Neutrophil (primary cell): ENCODE data around the gene SRA1.

Source experiments
- H3K27ac ChIP-seq: fragments of 200-600 bp; sonication (generic); 2 replicates; pipeline ENCODE4 v1.5.1; 2016; ENCODE audit warnings: mild to moderate bottlenecking, moderate library complexity
- H3K27me3 ChIP-seq: fragments of 200-600 bp; sonication (generic); 2 replicates; pipeline ENCODE4 v1.6.0; 2016; ENCODE audit warnings: mild to moderate bottlenecking
- H3K36me3 ChIP-seq: fragments of 200-600 bp; sonication (generic); 2 replicates; pipeline ENCODE4 v1.5.1; 2017
- H3K4me1 ChIP-seq, 2 experiments: fragments of 200-600 bp in 1 of 2; sonication (generic) in 1 of 2; 1 replicate in 1 of 2; 2 replicates in 1 of 2; pipeline versions ENCODE4 v1.5.1 to v1.6.1; 2013 to 2016; ENCODE audit warnings: low read depth in 1 of 2, low read length in 1 of 2, mild to moderate bottlenecking in 1 of 2, moderate library complexity in 1 of 2; ENCODE audit not compliant: control insufficient read depth in 1 of 2, insufficient read depth in 1 of 2
- H3K4me3 ChIP-seq, 2 experiments: fragments of 200-600 bp in 1 of 2; sonication (generic) in 1 of 2; 1 replicate in 1 of 2; 2 replicates in 1 of 2; pipeline ENCODE4 v1.5.1; 2013 to 2016; ENCODE audit warnings: low read depth in 1 of 2, low read length in 1 of 2, mild to moderate bottlenecking in 1 of 2, moderate library complexity in 1 of 2
- H3K9me3 ChIP-seq: fragments of 200-600 bp; sonication (generic); 2 replicates; pipeline ENCODE4 v1.5.1; 2016
- TF ChIP-seq, protein P1 (sequence below): fragments of 200-600 bp; sonication (generic); IDR thresholded peaks from 2 replicates; pipeline ENCODE4 v1.5.1; 2016; ENCODE audit warnings: antibody characterized with exemption

The SRA1 gene

DNA sequence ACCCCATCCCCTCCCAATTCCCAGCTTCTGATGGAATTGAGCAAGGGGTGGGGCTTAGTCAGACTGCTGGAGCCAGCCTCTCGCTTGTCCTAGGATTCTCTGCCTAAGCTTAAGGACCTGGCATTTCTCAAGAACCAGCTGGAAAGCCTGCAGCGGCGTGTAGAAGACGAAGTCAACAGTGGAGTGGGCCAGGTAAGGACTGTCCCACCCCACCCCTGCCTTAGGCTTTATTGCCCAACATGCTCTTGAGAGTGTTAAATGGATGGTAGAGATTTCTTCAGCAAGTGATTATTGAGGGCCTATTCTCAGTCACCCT, 8.5 kb upstream of the SRA1 start:
- H3K27ac ChIP-seq = peak overlapping the region; percentile 93
- H3K4me3 ChIP-seq = no peak overlapping the region

DNA sequence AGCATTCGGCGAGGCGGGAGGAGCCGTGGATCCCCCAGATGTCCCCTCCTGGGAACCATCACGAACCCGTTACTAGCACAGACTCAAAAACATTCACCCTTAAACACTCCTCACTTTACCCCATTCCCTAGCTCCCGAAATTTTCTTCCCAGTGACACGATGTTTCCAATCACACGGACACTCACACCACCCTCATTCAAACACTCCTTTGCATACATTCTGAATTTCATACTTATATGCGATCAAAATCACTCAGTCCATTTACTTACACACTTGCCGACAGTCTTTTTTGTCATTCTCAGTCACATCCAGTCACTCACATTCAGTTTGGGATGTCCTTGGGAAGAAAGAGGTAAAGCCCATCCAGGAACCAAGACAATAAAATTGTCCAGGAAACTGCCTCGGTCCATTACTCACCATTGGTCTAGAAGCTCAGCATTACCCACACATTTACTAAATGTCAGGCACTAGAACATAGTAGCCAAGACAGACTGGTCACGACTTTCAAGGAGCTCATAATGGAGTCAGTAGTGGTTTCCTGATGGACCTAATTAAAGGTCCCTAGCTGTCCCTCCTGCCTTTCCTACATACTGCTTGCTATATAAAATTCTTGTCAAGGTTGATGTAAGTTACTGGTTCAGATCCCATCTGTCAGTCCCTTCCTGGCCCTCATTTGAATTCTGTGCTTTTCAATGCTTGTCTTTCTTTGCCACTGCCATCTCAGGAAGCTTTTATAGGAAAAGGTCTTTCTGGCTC, 7.9 kb upstream of the SRA1 start:
- Histone ChIP-seq H3K4me3 (peak overlapping the region; percentile 75 to 83), H3K36me3 (peaks cover 5% of the 10 kb centered on the region), H3K9me3 (no peaks in the 10 kb centered on the region), H3K4me1 (peaks cover 34 to 47% of the 10 kb centered on the region in 2 experiments), H3K27ac (peak overlapping the region; percentile 93), H3K27me3 (no peaks in the 10 kb centered on the region)
- TF ChIP-seq, protein P1, sequence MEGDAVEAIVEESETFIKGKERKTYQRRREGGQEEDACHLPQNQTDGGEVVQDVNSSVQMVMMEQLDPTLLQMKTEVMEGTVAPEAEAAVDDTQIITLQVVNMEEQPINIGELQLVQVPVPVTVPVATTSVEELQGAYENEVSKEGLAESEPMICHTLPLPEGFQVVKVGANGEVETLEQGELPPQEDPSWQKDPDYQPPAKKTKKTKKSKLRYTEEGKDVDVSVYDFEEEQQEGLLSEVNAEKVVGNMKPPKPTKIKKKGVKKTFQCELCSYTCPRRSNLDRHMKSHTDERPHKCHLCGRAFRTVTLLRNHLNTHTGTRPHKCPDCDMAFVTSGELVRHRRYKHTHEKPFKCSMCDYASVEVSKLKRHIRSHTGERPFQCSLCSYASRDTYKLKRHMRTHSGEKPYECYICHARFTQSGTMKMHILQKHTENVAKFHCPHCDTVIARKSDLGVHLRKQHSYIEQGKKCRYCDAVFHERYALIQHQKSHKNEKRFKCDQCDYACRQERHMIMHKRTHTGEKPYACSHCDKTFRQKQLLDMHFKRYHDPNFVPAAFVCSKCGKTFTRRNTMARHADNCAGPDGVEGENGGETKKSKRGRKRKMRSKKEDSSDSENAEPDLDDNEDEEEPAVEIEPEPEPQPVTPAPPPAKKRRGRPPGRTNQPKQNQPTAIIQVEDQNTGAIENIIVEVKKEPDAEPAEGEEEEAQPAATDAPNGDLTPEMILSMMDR = no peak

More for the DNA sequence above, 8.5 kb upstream of the SRA1 start:
- H3K36me3 ChIP-seq = peaks cover 5% of the 10 kb centered on the region
- no peaks in the 10 kb centered on the region for H3K27me3 ChIP-seq
- H3K9me3 ChIP-seq = no peaks in the 10 kb centered on the region
- peaks cover 34 to 51% of the 10 kb centered on the region in 2 experiments for H3K4me1 ChIP-seq
- TF ChIP-seq, protein P1 = no peak

GRCh38 chr5:140564196-140565023, 7.1 kb upstream of the SRA1 start, which contains the start of the genes APBB3 and SLC35A4:
TSS of gene APBB3 (minus strand) at chr5:140564598. CDS start at chr5:140564245, 353 bp downstream.
TSS of gene SLC35A4 (plus strand) at chr5:140564828. CDS start at chr5:140567170, 2,342 bp downstream.
- H3K27me3 ChIP-seq = no peaks in the 10 kb centered on the region
- no peaks in the 10 kb centered on the region for H3K9me3 ChIP-seq
- H3K4me1 ChIP-seq = peaks cover 30 to 39% of the 10 kb centered on the region in 2 experiments
- H3K27ac ChIP-seq = peak within 1 kb of the TSS; percentile 93
- peaks cover 5% of the 10 kb centered on the region for H3K36me3 ChIP-seq
- TF ChIP-seq, protein P1 = peak; percentile 35
- H3K4me3 ChIP-seq = peak within 1 kb of the TSS; percentile 75 to 83

GRCh38 chr5:140563596-140563995, 6.3 kb upstream of the SRA1 start:
- no peaks in the 10 kb centered on the region for H3K9me3 ChIP-seq
- TF ChIP-seq, protein P1 = no peak

DNA sequence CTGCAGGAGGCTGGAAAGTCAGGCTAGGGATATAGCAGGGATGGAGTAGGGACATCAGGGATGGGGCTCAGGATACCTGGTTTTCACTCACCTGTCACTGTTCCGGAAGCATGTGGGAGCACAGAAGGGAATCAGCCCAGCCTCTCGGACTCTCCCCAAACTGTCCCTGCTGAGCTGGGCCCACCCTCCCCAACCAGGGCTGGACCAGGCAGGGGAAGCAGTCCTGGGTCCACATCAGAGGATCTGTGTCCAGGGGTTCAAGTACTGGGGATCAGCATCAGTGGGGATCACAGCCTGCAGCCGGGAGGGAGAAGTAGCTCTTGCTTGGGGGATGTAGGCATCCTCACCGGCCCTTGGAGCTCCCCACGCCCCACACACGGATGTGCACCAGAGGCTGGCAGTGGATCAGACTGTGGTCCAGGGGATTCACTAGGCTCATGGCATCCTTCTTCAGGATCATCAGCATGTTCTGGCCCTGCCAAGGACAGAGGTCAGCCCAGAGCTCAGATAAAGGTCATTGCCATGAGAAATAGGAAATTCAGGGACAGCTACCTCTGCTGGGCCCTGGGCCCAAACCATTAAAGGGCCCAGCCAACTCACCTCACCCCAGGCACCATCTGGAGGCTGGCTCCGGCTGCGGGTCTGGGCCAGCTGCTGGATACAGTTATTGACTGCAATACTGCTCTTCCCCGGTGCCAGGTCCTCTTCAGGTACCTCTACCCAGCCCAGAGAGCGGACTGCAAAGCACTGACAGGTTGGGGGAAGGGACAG, 4.7 kb upstream of the SRA1 start:
- Histone ChIP-seq H3K9me3 (no peaks in the 10 kb centered on the region), H3K27me3 (no peaks in the 10 kb centered on the region), H3K4me1 (peaks cover 31 to 37% of the 10 kb centered on the region in 2 experiments), H3K27ac (no peak overlapping the region), H3K4me3 (no peak overlapping the region), H3K36me3 (peaks cover under 1% of the 10 kb centered on the region)
- TF ChIP-seq, protein P1 = no peak

More at GRCh38 chr5:140563596-140563995, 6.3 kb upstream of the SRA1 start:
- H3K4me1 ChIP-seq = peaks cover 22 to 31% of the 10 kb centered on the region in 2 experiments
- no peaks in the 10 kb centered on the region for H3K27me3 ChIP-seq
- peak overlapping the region; percentile 75 to 83 for H3K4me3 ChIP-seq
- H3K36me3 ChIP-seq = peaks cover 5% of the 10 kb centered on the region
- H3K27ac ChIP-seq = peak overlapping the region; percentile 93
